ENCODE data around the gene MRC2.

- no peak for TF ChIP-seq CTCF (conservative IDR thresholded peaks at IDR 0.05; ENCODE audit: low read length)
- TF ChIP-seq EZH2phosphoT487 (IDR thresholded peaks at IDR 0.05; ENCODE audit: borderline replicate concordance): no peak
Measured at GRCh38 chr17:62714016-62714777, 86.7 kb downstream of the MRC2 start.

All from Loucy (cell line).